ENCODE results near the gene CDC42BPG.
A peak's percentile ranks its signal among the peaks of the same experiment; 100 is the strongest.
"Not testable (repeated sequence)": the region's sequence is repeated elsewhere in the genome, so short reads cannot be mapped to it uniquely, and the experiment has no call there.

The CDC42BPG gene

GRCh38 chr11:64849598-64850356 lies 5.3 kb upstream of the CDC42BPG start:
- no peak overlapping the region for H2BK120ac ChIP-seq (ENCODE audit: low read depth, low read length)
- no peak overlapping the region for H2BK15ac ChIP-seq (replicated peaks; ENCODE audit: low read depth)
- H3K27ac ChIP-seq (ENCODE audit: low read depth, low read length): no peak overlapping the region
- H3K56ac ChIP-seq (ENCODE audit: low read length): no peak overlapping the region
- H3K4me3 ChIP-seq (ENCODE audit: low read length): no peak overlapping the region
- no peak overlapping the region for H3K4ac ChIP-seq (ENCODE audit: low read depth, low read length)
- WGBS (ENCODE audit: extremely low coverage, insufficient coverage, low lambda C conversion rate): no CpG with 5 or more reads among the region's 19 CpGs
- H2BK5ac ChIP-seq (ENCODE audit: low read length): no peak overlapping the region
- H2AK5ac ChIP-seq (ENCODE audit: low read length): no peak overlapping the region
- H3K18ac ChIP-seq (ENCODE audit: low read length): no peak overlapping the region
- H4K5ac ChIP-seq (ENCODE audit: low read length): no peak overlapping the region
- no peak overlapping the region for H3K23ac ChIP-seq (ENCODE audit: low read length)
- H3K4me2 ChIP-seq (ENCODE audit: low read length): no peak overlapping the region
- H3K79me2 ChIP-seq (ENCODE audit: control insufficient read depth, insufficient read depth, low read length): no peaks in the 10 kb centered on the region
- H3K27me3 ChIP-seq (ENCODE audit: insufficient read depth, low read length, poor library complexity): no peaks in the 10 kb centered on the region
- no peak overlapping the region for H3K9ac ChIP-seq (ENCODE audit: low read length)
- H3K4me1 ChIP-seq (ENCODE audit: control insufficient read depth, low read depth, low read length): no peaks in the 10 kb centered on the region
- H3K36me3 ChIP-seq (ENCODE audit: control insufficient read depth, insufficient read depth, low read length): no peaks in the 10 kb centered on the region
- no peaks in the 10 kb centered on the region for H3K79me1 ChIP-seq (ENCODE audit: low read length)
- no peak overlapping the region for H4K8ac ChIP-seq (ENCODE audit: low read depth, low read length)
- DNase-seq: no peak

- no peak overlapping the region for H4K5ac ChIP-seq (ENCODE audit: low read length)
- H3K36me3 ChIP-seq (ENCODE audit: control insufficient read depth, insufficient read depth, low read length): no peaks in the 10 kb centered on the region
- H3K4me2 ChIP-seq (ENCODE audit: low read length): no peak overlapping the region
- no peak overlapping the region for H3K4me3 ChIP-seq (ENCODE audit: low read length)
- no peak overlapping the region for H3K4ac ChIP-seq (ENCODE audit: low read depth, low read length)
- H2BK5ac ChIP-seq (ENCODE audit: low read length): no peak overlapping the region
- no peak overlapping the region for H3K23ac ChIP-seq (ENCODE audit: low read length)
- no peaks in the 10 kb centered on the region for H3K27me3 ChIP-seq (ENCODE audit: insufficient read depth, low read length, poor library complexity)
- H2BK120ac ChIP-seq (ENCODE audit: low read depth, low read length): no peak overlapping the region
- H2AK5ac ChIP-seq (ENCODE audit: low read length): no peak overlapping the region
- H2BK15ac ChIP-seq (replicated peaks; ENCODE audit: low read depth): no peak overlapping the region
- H3K56ac ChIP-seq (ENCODE audit: low read length): no peak overlapping the region
- no peak overlapping the region for H4K8ac ChIP-seq (ENCODE audit: low read depth, low read length)
- no peaks in the 10 kb centered on the region for H3K4me1 ChIP-seq (ENCODE audit: control insufficient read depth, low read depth, low read length)
- peak; percentile 58 for DNase-seq
- H3K27ac ChIP-seq (ENCODE audit: low read depth, low read length): no peak overlapping the region
- H3K79me2 ChIP-seq (ENCODE audit: control insufficient read depth, insufficient read depth, low read length): no peaks in the 10 kb centered on the region
- H3K79me1 ChIP-seq (ENCODE audit: low read length): peaks cover under 1% of the 10 kb centered on the region
- no peak overlapping the region for H3K18ac ChIP-seq (ENCODE audit: low read length)
- H3K9ac ChIP-seq (ENCODE audit: low read length): no peak overlapping the region
- no CpG with 5 or more reads among the region's 16 CpGs for whole genome bisulfite sequencing (ENCODE audit: extremely low coverage, insufficient coverage, low lambda C conversion rate)
These were observed 4.6 kb upstream of the CDC42BPG start for GRCh38 chr11:64848826-64849597.

- no peak overlapping the region for H3K18ac ChIP-seq (ENCODE audit: low read length)
- peaks cover 4% of the 10 kb centered on the region for H3K79me1 ChIP-seq (ENCODE audit: low read length)
- no peak overlapping the region for H3K4me3 ChIP-seq (ENCODE audit: low read length)
- H3K4ac ChIP-seq (ENCODE audit: low read depth, low read length): no peak overlapping the region
- H2BK5ac ChIP-seq (ENCODE audit: low read length): no peak overlapping the region
- H3K4me1 ChIP-seq (ENCODE audit: control insufficient read depth, low read depth, low read length): peaks cover 4% of the 10 kb centered on the region
- H3K23ac ChIP-seq (ENCODE audit: low read length): no peak overlapping the region
- H2AK5ac ChIP-seq (ENCODE audit: low read length): no peak overlapping the region
- no peak overlapping the region for H3K9ac ChIP-seq (ENCODE audit: low read length)
- H3K27me3 ChIP-seq (ENCODE audit: insufficient read depth, low read length, poor library complexity): no peaks in the 10 kb centered on the region
- no peak overlapping the region for H4K5ac ChIP-seq (ENCODE audit: low read length)
- H3K79me2 ChIP-seq (ENCODE audit: control insufficient read depth, insufficient read depth, low read length): no peaks in the 10 kb centered on the region
- no CpG with 5 or more reads among the region's 6 CpGs for WGBS (ENCODE audit: extremely low coverage, insufficient coverage, low lambda C conversion rate)
- H4K8ac ChIP-seq (ENCODE audit: low read depth, low read length): no peak overlapping the region
- no peak for DNase-seq
- H3K27ac ChIP-seq (ENCODE audit: low read depth, low read length): no peak overlapping the region
- peak overlapping the region; percentile 25 for H3K56ac ChIP-seq (ENCODE audit: low read length)
- no peak overlapping the region for H3K4me2 ChIP-seq (ENCODE audit: low read length)
- H2BK15ac ChIP-seq (replicated peaks; ENCODE audit: low read depth): no peak overlapping the region
- no peaks in the 10 kb centered on the region for H3K36me3 ChIP-seq (ENCODE audit: control insufficient read depth, insufficient read depth, low read length)
- no peak overlapping the region for H2BK120ac ChIP-seq (ENCODE audit: low read depth, low read length)
These were observed 3.9 kb upstream of the CDC42BPG start for GRCh38 chr11:64848214-64848825.

GRCh38 chr11:64846998-64847666 lies 2.7 kb upstream of the CDC42BPG start:
- Histone ChIP-seq H3K4ac (ENCODE audit: low read depth, low read length) (no peak overlapping the region), H2AK5ac (ENCODE audit: low read length) (no peak overlapping the region), H3K18ac (ENCODE audit: low read length) (no peak overlapping the region), H3K27ac (ENCODE audit: low read depth, low read length) (no peak overlapping the region), H2BK5ac (ENCODE audit: low read length) (no peak overlapping the region), H3K56ac (ENCODE audit: low read length) (no peak overlapping the region), H3K79me1 (ENCODE audit: low read length) (peaks cover 4% of the 10 kb centered on the region), H3K4me3 (ENCODE audit: low read length) (no peak overlapping the region), H3K23ac (ENCODE audit: low read length) (no peak overlapping the region), H4K5ac (ENCODE audit: low read length) (no peak overlapping the region), H3K4me2 (ENCODE audit: low read length) (no peak overlapping the region), H3K36me3 (ENCODE audit: control insufficient read depth, insufficient read depth, low read length) (no peaks in the 10 kb centered on the region), H3K4me1 (ENCODE audit: control insufficient read depth, low read depth, low read length) (peaks cover 11% of the 10 kb centered on the region), H3K79me2 (ENCODE audit: control insufficient read depth, insufficient read depth, low read length) (no peaks in the 10 kb centered on the region), H2BK120ac (ENCODE audit: low read depth, low read length) (no peak overlapping the region), H3K27me3 (ENCODE audit: insufficient read depth, low read length, poor library complexity) (no peaks in the 10 kb centered on the region), H4K8ac (ENCODE audit: low read depth, low read length) (no peak overlapping the region), H2BK15ac (replicated peaks; ENCODE audit: low read depth) (no peak overlapping the region), H3K9ac (ENCODE audit: low read length) (no peak overlapping the region)
- WGBS (ENCODE audit: extremely low coverage, insufficient coverage, low lambda C conversion rate): no CpG with 5 or more reads among the region's 13 CpGs
- peak; percentile 97 for DNase-seq

GRCh38 chr11:64845776-64846129 lies 1.3 kb upstream of the CDC42BPG start:
- not testable (repeated sequence) for H3K27me3 ChIP-seq (ENCODE audit: insufficient read depth, low read length, poor library complexity); H3K9ac ChIP-seq (ENCODE audit: low read length); DNase-seq; H2AK5ac ChIP-seq (ENCODE audit: low read length); H3K4me3 ChIP-seq (ENCODE audit: low read length); H4K8ac ChIP-seq (ENCODE audit: low read depth, low read length); H3K79me2 ChIP-seq (ENCODE audit: control insufficient read depth, insufficient read depth, low read length); H3K36me3 ChIP-seq (ENCODE audit: control insufficient read depth, insufficient read depth, low read length); H4K5ac ChIP-seq (ENCODE audit: low read length); H3K79me1 ChIP-seq (ENCODE audit: low read length); H3K27ac ChIP-seq (ENCODE audit: low read depth, low read length); H3K4me2 ChIP-seq (ENCODE audit: low read length); H3K23ac ChIP-seq (ENCODE audit: low read length); H3K56ac ChIP-seq (ENCODE audit: low read length); H2BK120ac ChIP-seq (ENCODE audit: low read depth, low read length); H3K4ac ChIP-seq (ENCODE audit: low read depth, low read length); H2BK5ac ChIP-seq (ENCODE audit: low read length); H2BK15ac ChIP-seq (replicated peaks; ENCODE audit: low read depth); H3K18ac ChIP-seq (ENCODE audit: low read length)
- peaks cover 11% of the 10 kb centered on the region for H3K4me1 ChIP-seq (ENCODE audit: control insufficient read depth, low read depth, low read length)
- no CpG with 5 or more reads among the region's 8 CpGs for WGBS (ENCODE audit: extremely low coverage, insufficient coverage, low lambda C conversion rate)
